CD4-positive, alpha-beta T cell treated with Interleukin-4 for 1 hour (primary cell): Measurements from ENCODE around the gene VAV2.
"Not testable (repeated sequence)": the region's sequence is repeated elsewhere in the genome, so short reads cannot be mapped to it uniquely, and the experiment has no call there.

Source experiments
- DNase-seq, 2 donors: peaks; one replicate each; pipeline ENCODE4 v3.0.0-alpha.2; 2020 to 2022

Gene VAV2

GRCh38 chr9:133779081-133779480 lies 213.0 kb downstream of the VAV2 start:
- DNase-seq = no peak

GRCh38 chr9:133778336-133779013 lies 213.6 kb downstream of the VAV2 start:
- DNase-seq = no peak

- DNase-seq = no peak
Observed at GRCh38 chr9:133777871-133778270, 214.3 kb downstream of the VAV2 start.

- DNase-seq = no peak
Observed at GRCh38 chr9:133777068-133777791, 214.9 kb downstream of the VAV2 start.

- no peak for DNase-seq
Observed at GRCh38 chr9:133775951-133776905, 215.9 kb downstream of the VAV2 start.

GRCh38 chr9:133775291-133775690 lies 216.8 kb downstream of the VAV2 start:
- no peak for DNase-seq

- no peak for DNase-seq
Observed at GRCh38 chr9:133774799-133775198, 217.3 kb downstream of the VAV2 start.

- no peak for DNase-seq
Observed at GRCh38 chr9:133773889-133774655, 218.1 kb downstream of the VAV2 start.

- no peak for DNase-seq
Observed at GRCh38 chr9:133772581-133772980, 219.5 kb downstream of the VAV2 start.

GRCh38 chr9:133771486-133772482 lies 220.3 kb downstream of the VAV2 start:
- no peak for DNase-seq

- DNase-seq = no peak
Observed at GRCh38 chr9:133770076-133770777, 221.9 kb downstream of the VAV2 start.

- DNase-seq = no peak
Observed at GRCh38 chr9:133769511-133770075, 222.5 kb downstream of the VAV2 start.

GRCh38 chr9:133768859-133769510 lies 223.1 kb downstream of the VAV2 start:
- no peak for DNase-seq

GRCh38 chr9:133768371-133768858 lies 223.7 kb downstream of the VAV2 start:
- DNase-seq = no peak

GRCh38 chr9:133767625-133768024 lies 224.5 kb downstream of the VAV2 start:
- no peak for DNase-seq

GRCh38 chr9:133767008-133767407 lies 225.1 kb downstream of the VAV2 start:
- no peak for DNase-seq

GRCh38 chr9:133766234-133766633 lies 225.9 kb downstream of the VAV2 start:
- DNase-seq = not testable (repeated sequence)

GRCh38 chr9:133763272-133764183 lies 228.6 kb downstream of the VAV2 start:
- DNase-seq = no peak
